HG02981 (cell line): ENCODE measurements around the gene SERPINA9.
"Not testable (repeated sequence)": the region's sequence is repeated elsewhere in the genome, so short reads cannot be mapped to it uniquely, and the experiment has no call there.

ENCODE experiments used
- ATAC-seq: cut with Tn5 transposase; IDR thresholded peaks from one replicate; pipeline ENCODE4 v1.9.1; 2021; ENCODE audit warnings: mild to moderate bottlenecking, moderate library complexity; ENCODE audit not compliant: unreplicated experiment

The SERPINA9 gene

GRCh38 chr14:94476023-94476422 lies at the start of gene SERPINA9:
SERPINA9 (minus strand) TSS chr14:94476197; CDS start chr14:94469840, 6,357 bp downstream.
- no peak for ATAC-seq

- no peak for ATAC-seq
Measured at GRCh38 chr14:94524093-94524492, 48.1 kb upstream of the SERPINA9 start.

GRCh38 chr14:94523265-94523664 lies 47.3 kb upstream of the SERPINA9 start:
- no peak for ATAC-seq

GRCh38 chr14:94522115-94522724 lies 46.2 kb upstream of the SERPINA9 start:
- ATAC-seq: no peak

- ATAC-seq: no peak
Measured at GRCh38 chr14:94521375-94522114, 45.5 kb upstream of the SERPINA9 start.

- ATAC-seq: no peak
Measured at GRCh38 chr14:94517641-94518257, 41.8 kb upstream of the SERPINA9 start.

GRCh38 chr14:94517248-94517640 lies 41.2 kb upstream of the SERPINA9 start:
- no peak for ATAC-seq

- ATAC-seq: no peak
Measured at GRCh38 chr14:94515856-94516255, 39.9 kb upstream of the SERPINA9 start.

GRCh38 chr14:94515426-94515825 lies 39.4 kb upstream of the SERPINA9 start:
- ATAC-seq: no peak

- no peak for ATAC-seq
Measured at GRCh38 chr14:94514351-94514750, 38.4 kb upstream of the SERPINA9 start.

- ATAC-seq: not testable (repeated sequence)
Measured at GRCh38 chr14:94510481-94510880, 34.5 kb upstream of the SERPINA9 start.

- no peak for ATAC-seq
Measured at GRCh38 chr14:94509356-94509755, 33.4 kb upstream of the SERPINA9 start, which contains the start of gene SERPINA12. SERPINA12 (minus strand) TSS chr14:94509469; CDS start chr14:94498397, 11,072 bp downstream.

GRCh38 chr14:94505641-94506040 lies 29.6 kb upstream of the SERPINA9 start:
- ATAC-seq: no peak

GRCh38 chr14:94505206-94505605 lies 29.2 kb upstream of the SERPINA9 start:
- no peak for ATAC-seq

- no peak for ATAC-seq
Measured at GRCh38 chr14:94501588-94502516, 25.9 kb upstream of the SERPINA9 start.

GRCh38 chr14:94500264-94500663 lies 24.3 kb upstream of the SERPINA9 start:
- no peak for ATAC-seq

- ATAC-seq: no peak
Measured at GRCh38 chr14:94499673-94500072, 23.7 kb upstream of the SERPINA9 start.

GRCh38 chr14:94498215-94498614 lies 22.2 kb upstream of the SERPINA9 start:
- ATAC-seq: no peak

GRCh38 chr14:94494085-94494484 lies 18.1 kb upstream of the SERPINA9 start:
- no peak for ATAC-seq

GRCh38 chr14:94491511-94491910 lies 15.5 kb upstream of the SERPINA9 start:
- ATAC-seq: no peak

GRCh38 chr14:94489336-94489735 lies 13.3 kb upstream of the SERPINA9 start:
- no peak for ATAC-seq
